Astrocyte (in vitro differentiated cells and primary cell): ENCODE measurements around the gene MKKS. TPM values are rescaled to one million over a fixed set of nuclear protein-coding genes. Genes with fewer than 3 reads are reported as not detected.
"Not testable (repeated sequence)": the region's sequence is repeated elsewhere in the genome, so short reads cannot be mapped to it uniquely, and the experiment has no call there.

ENCODE experiments used
- DNase-seq: peaks from one replicate; pipeline ENCODE4 v3.0.0-alpha.2; 2010; ENCODE audit warnings: low read depth
- FAIRE-seq: peaks from 2 replicates; lab custom pipeline; 2011; peaks lifted over from hg19 to GRCh38; lab: Jason Lieb, UNC
- H2AFZ ChIP-seq: 2 replicates; pipeline ENCODE4 v1.6.0; 2012; ENCODE audit warnings: low read depth, low read length, inconsistent platforms
- H3K27ac ChIP-seq: 2 replicates; pipeline ENCODE4 v1.5.1; 2011; ENCODE audit warnings: low read depth, low read length, inconsistent platforms
- H3K27me3 ChIP-seq: 2 replicates; pipeline ENCODE4 v1.6.0; 2011; ENCODE audit warnings: low read length, inconsistent platforms; ENCODE audit not compliant: insufficient read depth
- H3K36me3 ChIP-seq: 2 replicates; pipeline ENCODE4 v1.5.1; 2011; ENCODE audit warnings: low read length, inconsistent platforms; ENCODE audit not compliant: insufficient read depth
- H3K4me1 ChIP-seq: 2 replicates; pipeline ENCODE4 v1.5.1; 2011; ENCODE audit warnings: low read length, inconsistent platforms; ENCODE audit not compliant: insufficient read depth
- H3K4me2 ChIP-seq: 2 replicates; pipeline ENCODE4 v1.6.0; 2012; ENCODE audit warnings: low read length, inconsistent platforms
- H3K4me3 ChIP-seq: 2 replicates; pipeline ENCODE4 v1.5.1; 2011; ENCODE audit warnings: low read depth, mild to moderate bottlenecking, low read length, inconsistent platforms; ENCODE audit not compliant: insufficient read depth
- H3K79me2 ChIP-seq: 2 replicates; pipeline ENCODE4 v1.6.0; 2012; ENCODE audit warnings: mild to moderate bottlenecking, low read length, inconsistent platforms; ENCODE audit not compliant: insufficient read depth
- H3K9ac ChIP-seq: 2 replicates; pipeline ENCODE4 v1.6.0; 2012; ENCODE audit warnings: mild to moderate bottlenecking, low read length, inconsistent platforms
- H3K9me3 ChIP-seq: 2 replicates; pipeline ENCODE4 v1.5.1; 2012; ENCODE audit warnings: low read depth, mild to moderate bottlenecking, low read length, inconsistent platforms; ENCODE audit not compliant: insufficient read depth
- H4K20me1 ChIP-seq: 2 replicates; pipeline ENCODE4 v1.6.0; 2012; ENCODE audit warnings: low read length, inconsistent platforms; ENCODE audit not compliant: insufficient read depth
- H3K27ac Mint-ChIP-seq: one replicate; pipeline ENCODE4 v1.8.0; 2021; ENCODE audit warnings: mild to moderate bottlenecking, mixed read lengths; ENCODE audit not compliant: unreplicated experiment
- H3K27me3 Mint-ChIP-seq: one replicate; pipeline ENCODE4 v1.8.0; 2021; ENCODE audit warnings: low read depth, mixed read lengths; ENCODE audit not compliant: unreplicated experiment
- H3K36me3 Mint-ChIP-seq: one replicate; pipeline ENCODE4 v1.8.0; 2021; ENCODE audit warnings: low read depth, mixed read lengths; ENCODE audit not compliant: unreplicated experiment
- H3K4me1 Mint-ChIP-seq: one replicate; pipeline ENCODE4 v1.8.0; 2021; ENCODE audit warnings: low read depth, mixed read lengths; ENCODE audit not compliant: unreplicated experiment
- H3K4me3 Mint-ChIP-seq: one replicate; pipeline ENCODE4 v1.8.0; 2021; ENCODE audit warnings: mild to moderate bottlenecking, moderate library complexity, mixed read lengths; ENCODE audit not compliant: unreplicated experiment
- H3K9me3 Mint-ChIP-seq: one replicate; pipeline ENCODE4 v1.8.0; 2021; ENCODE audit warnings: mild to moderate bottlenecking, mixed read lengths; ENCODE audit not compliant: unreplicated experiment
- EZH2 ChIP-seq: IDR thresholded peaks from 2 replicates; pipeline ENCODE4 v1.6.1; 2012; ENCODE audit warnings: mild to moderate bottlenecking, low read length, inconsistent platforms; ENCODE audit not compliant: insufficient read depth
- total RNA-seq: library from RNA; stranded (reverse); gene quantifications from 2 replicates; pipeline ENCODE4 v1.2.1, GENCODE V29; 2021
- TF ChIP-seq, protein P1 (sequence below): IDR thresholded peaks from 2 replicates; pipeline ENCODE4 v1.5.1; 2011; ENCODE audit warnings: low read depth, mild to moderate bottlenecking, inconsistent platforms, low read length, moderate library complexity; ENCODE audit not compliant: insufficient read depth

Gene MKKS
- total RNA-seq, 1 donor from 2014 or later = 13.4 TPM

DNA sequence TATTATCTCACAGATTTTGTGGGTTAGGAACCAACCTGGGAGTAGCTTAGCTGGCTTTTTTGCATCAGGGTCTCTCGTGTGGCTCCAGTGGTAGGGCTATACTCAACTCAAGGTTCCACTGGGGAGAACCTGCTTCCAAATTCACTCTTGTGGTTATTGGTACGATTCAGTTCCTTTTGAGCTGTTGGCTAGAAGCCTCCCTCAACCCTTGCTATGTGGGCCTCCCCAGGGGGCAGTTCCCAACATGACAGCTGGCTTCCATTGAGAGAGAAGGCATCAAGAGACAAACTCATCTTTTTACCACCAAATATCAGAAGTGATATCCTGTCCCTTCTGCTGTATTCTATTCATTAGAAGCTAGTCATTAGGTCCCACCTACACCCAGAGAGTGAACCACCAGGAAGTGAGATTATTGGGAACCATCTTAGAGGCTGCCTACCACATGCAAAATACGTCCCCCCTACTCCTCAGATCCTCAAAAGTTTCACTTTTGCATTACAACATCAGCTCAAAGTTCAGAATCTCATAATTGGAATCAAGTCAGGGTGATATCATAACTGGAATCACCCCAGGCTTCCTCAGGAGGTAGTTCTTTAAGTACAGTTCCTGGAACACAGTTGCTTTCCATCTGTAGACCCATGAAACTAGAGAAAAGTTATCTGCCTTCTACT lies 30.9 kb downstream of the MKKS start:
- Histone ChIP-seq H3K9me3 (no peaks in the 10 kb centered on the region), H4K20me1 (no peaks in the 10 kb centered on the region), H3K79me2 (no peaks in the 10 kb centered on the region), H3K9ac (no peak overlapping the region), H3K4me1 (no peaks in the 10 kb centered on the region), H3K27ac (no peak overlapping the region), H3K27me3 (no peaks in the 10 kb centered on the region), H3K4me2 (no peak overlapping the region), H3K4me3 (no peak overlapping the region), H3K36me3 (no peaks in the 10 kb centered on the region), H2AFZ (no peak overlapping the region)
- Mint-ChIP-seq H3K9me3 (no peaks in the 10 kb centered on the region), H3K27ac (no peak overlapping the region), H3K27me3 (no peaks in the 10 kb centered on the region), H3K36me3 (no peaks in the 10 kb centered on the region), H3K4me1 (no peaks in the 10 kb centered on the region), H3K4me3 (no peak overlapping the region)
- DNase-seq (no peak), FAIRE-seq (no peak)
- TF ChIP-seq, protein P1, sequence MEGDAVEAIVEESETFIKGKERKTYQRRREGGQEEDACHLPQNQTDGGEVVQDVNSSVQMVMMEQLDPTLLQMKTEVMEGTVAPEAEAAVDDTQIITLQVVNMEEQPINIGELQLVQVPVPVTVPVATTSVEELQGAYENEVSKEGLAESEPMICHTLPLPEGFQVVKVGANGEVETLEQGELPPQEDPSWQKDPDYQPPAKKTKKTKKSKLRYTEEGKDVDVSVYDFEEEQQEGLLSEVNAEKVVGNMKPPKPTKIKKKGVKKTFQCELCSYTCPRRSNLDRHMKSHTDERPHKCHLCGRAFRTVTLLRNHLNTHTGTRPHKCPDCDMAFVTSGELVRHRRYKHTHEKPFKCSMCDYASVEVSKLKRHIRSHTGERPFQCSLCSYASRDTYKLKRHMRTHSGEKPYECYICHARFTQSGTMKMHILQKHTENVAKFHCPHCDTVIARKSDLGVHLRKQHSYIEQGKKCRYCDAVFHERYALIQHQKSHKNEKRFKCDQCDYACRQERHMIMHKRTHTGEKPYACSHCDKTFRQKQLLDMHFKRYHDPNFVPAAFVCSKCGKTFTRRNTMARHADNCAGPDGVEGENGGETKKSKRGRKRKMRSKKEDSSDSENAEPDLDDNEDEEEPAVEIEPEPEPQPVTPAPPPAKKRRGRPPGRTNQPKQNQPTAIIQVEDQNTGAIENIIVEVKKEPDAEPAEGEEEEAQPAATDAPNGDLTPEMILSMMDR = no peak
- TF ChIP-seq EZH2 = no peak

DNA sequence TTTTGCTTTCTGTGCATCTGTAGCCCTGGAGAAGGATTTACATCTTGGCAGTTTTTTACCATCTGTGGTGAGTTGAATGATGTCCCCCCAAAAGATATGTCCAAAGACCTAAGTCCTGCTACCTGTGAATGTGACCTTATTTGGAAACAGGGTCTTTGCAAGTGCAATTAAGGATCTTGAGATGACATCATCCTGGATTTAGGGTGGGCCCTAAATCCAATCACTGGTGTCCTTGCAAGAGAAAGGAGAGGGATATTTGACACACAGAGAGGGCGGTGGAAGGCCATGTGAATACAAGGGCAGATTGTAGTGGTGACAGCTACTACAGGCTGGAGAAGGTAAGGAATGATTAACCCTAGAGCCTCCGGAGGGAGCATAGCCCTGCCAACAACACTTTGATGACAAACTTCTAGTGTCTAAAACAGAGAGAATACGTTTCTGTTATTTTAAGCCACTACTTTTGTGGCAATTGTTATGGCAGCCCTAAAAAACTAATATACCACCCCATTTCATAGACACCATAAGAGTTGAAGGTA lies 35.1 kb downstream of the MKKS start:
- Histone ChIP-seq H3K9ac (no peak overlapping the region), H3K4me3 (no peak overlapping the region), H3K4me1 (no peaks in the 10 kb centered on the region), H3K36me3 (no peaks in the 10 kb centered on the region), H4K20me1 (no peaks in the 10 kb centered on the region), H2AFZ (no peak overlapping the region), H3K27me3 (no peaks in the 10 kb centered on the region), H3K9me3 (no peaks in the 10 kb centered on the region), H3K79me2 (no peaks in the 10 kb centered on the region), H3K4me2 (no peak overlapping the region), H3K27ac (no peak overlapping the region)
- Mint-ChIP-seq H3K4me3 (no peak overlapping the region), H3K9me3 (no peaks in the 10 kb centered on the region), H3K27me3 (no peaks in the 10 kb centered on the region), H3K27ac (no peak overlapping the region), H3K36me3 (no peaks in the 10 kb centered on the region), H3K4me1 (no peaks in the 10 kb centered on the region)
- no peak for DNase-seq
- TF ChIP-seq EZH2 = no peak
- TF ChIP-seq, protein P1 = no peak
- no peak for FAIRE-seq

DNA sequence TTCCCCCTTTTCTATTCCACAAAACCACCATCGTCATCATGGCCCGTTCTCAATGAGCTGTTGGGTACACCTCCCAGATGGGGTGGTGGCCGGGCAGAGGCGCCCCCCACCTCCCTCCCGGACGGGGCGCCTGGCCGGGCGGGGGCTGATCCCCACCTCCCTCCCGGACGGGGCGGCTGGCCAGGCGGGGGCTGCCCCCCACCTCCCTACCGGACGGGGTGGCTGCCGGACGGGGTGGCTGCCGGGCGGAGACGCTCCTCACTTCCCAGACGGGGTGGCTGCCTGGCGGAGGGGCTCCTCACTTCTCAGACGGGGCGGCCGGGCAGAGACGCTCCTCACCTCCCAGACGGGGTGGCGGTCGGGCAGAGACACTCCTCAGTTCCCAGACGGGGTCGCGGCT lies 39.3 kb downstream of the MKKS start:
- H3K4me3 ChIP-seq, H2AFZ ChIP-seq, DNase-seq, H3K27ac Mint-ChIP-seq, H3K4me1 Mint-ChIP-seq, H3K27me3 Mint-ChIP-seq, H3K4me3 Mint-ChIP-seq, H3K4me2 ChIP-seq, H3K9me3 ChIP-seq, H3K27ac ChIP-seq, H3K4me1 ChIP-seq, H3K9me3 Mint-ChIP-seq, H3K9ac ChIP-seq, H3K79me2 ChIP-seq, H3K27me3 ChIP-seq, H3K36me3 ChIP-seq, H4K20me1 ChIP-seq, FAIRE-seq, H3K36me3 Mint-ChIP-seq: not testable (repeated sequence)
